Measurements from ENCODE around the gene ZPLD1.

ZPLD1 gene

GRCh38 chr3:102526865-102527264 is 92.0 kb downstream of the ZPLD1 start:
- DNase-seq (ENCODE audit: low spot score): no peak
- FAIRE-seq: no peak

GRCh38 chr3:102528727-102529126 is 93.9 kb downstream of the ZPLD1 start:
- no peak for DNase-seq (ENCODE audit: low spot score)
- no peak for FAIRE-seq

All from urothelium cell line (cell line).